GM10248 (cell line): ENCODE data around the gene RHOBTB1.

Experiments used
- CTCF ChIA-PET: fragments of 300-600 bp; sonication (Branson Sonifier 250); formaldehyde crosslinking; extraction: SDS; loops from one replicate; lab custom pipeline; 2021; ENCODE audit warnings: antibody characterized with exemption; lab: Yijun Ruan, JAX
- POLR2A ChIA-PET: fragments of 350-650 bp; sonication (Branson Sonifier 250); formaldehyde crosslinking; extraction: SDS; loops from one replicate; lab custom pipeline; 2020; ENCODE audit warnings: antibody characterized with exemption; lab: Yijun Ruan, JAX
- DNase-seq: peaks from one replicate; pipeline ENCODE4 v3.0.0; 2012; ENCODE audit errors: extremely low spot score
- CTCF ChIP-seq: IDR thresholded peaks from 2 replicates; pipeline ENCODE4 v1.5.1; 2012; ENCODE audit warnings: mild to moderate bottlenecking, low read depth; ENCODE audit errors: extremely low read depth, missing control alignments, control extremely low read depth

The RHOBTB1 gene

GRCh38 chr10:60965696-60966095 lies 21.7 kb upstream of the RHOBTB1 start:
- no peak for TF ChIP-seq CTCF
- DNase-seq, result no peak
- POLR2A ChIA-PET, result no interaction called here
- CTCF ChIA-PET, result interaction anchor here (1.4 kb wide), 1 partner anchor 193 kb away, joined by 3 read pairs; no protein-coding TSS in a partner anchor

- TF ChIP-seq CTCF, result peak; percentile 67
- ChIA-PET CTCF (interaction anchor here (0.8 to 1.4 kb wide), 6 partner anchors 14 to 192 kb away, joined by 3 to 10 read pairs (median 4); no protein-coding TSS in a partner anchor), POLR2A (no interaction called here)
- DNase-seq, result peak; percentile 27
Measured at GRCh38 chr10:60964257-60965235, 20.6 kb upstream of the RHOBTB1 start.

GRCh38 chr10:60963441-60964256 lies 19.7 kb upstream of the RHOBTB1 start:
- POLR2A ChIA-PET, result no interaction called here
- TF ChIP-seq CTCF, result no peak
- CTCF ChIA-PET, result interaction anchor here (0.7 to 1.1 kb wide), 4 partner anchors 13 to 151 kb away, joined by 3 to 10 read pairs (median 6); no protein-coding TSS in a partner anchor
- DNase-seq, result no peak

GRCh38 chr10:60962946-60963345 lies 19.0 kb upstream of the RHOBTB1 start:
- ChIA-PET CTCF (interaction anchor here (0.7 kb wide), 1 partner anchor 150 kb away, joined by 3 read pairs; no protein-coding TSS in a partner anchor), POLR2A (no interaction called here)
- DNase-seq, result no peak
- TF ChIP-seq CTCF, result no peak

- CTCF ChIA-PET, result interaction anchor here (0.8 to 3.9 kb wide), 9 partner anchors 10 to 164 kb away, joined by 3 to 19 read pairs (median 5); partner anchors contain the start of gene RHOBTB1
- POLR2A ChIA-PET, result no interaction called here
- TF ChIP-seq CTCF, result no peak
- no peak for DNase-seq
Measured at GRCh38 chr10:60960913-60961312, 16.9 kb upstream of the RHOBTB1 start.

- no peak for DNase-seq
- ChIA-PET CTCF (interaction anchor here (0.6 to 3.9 kb wide), 9 partner anchors 9 to 143 kb away, joined by 3 to 19 read pairs (median 5); partner anchors contain the start of gene RHOBTB1), POLR2A (no interaction called here)
- no peak for TF ChIP-seq CTCF
Measured at GRCh38 chr10:60960031-60960430, 16.0 kb upstream of the RHOBTB1 start.
